K562 (cell line): ENCODE data around the gene MGP. TPM values are rescaled to one million over a fixed set of nuclear protein-coding genes. Genes with fewer than 3 reads are reported as not detected.

Experiments
- ATAC-seq: fragments of 200-7000 bp; cut with Tn5 transposase; 3 replicates; pipeline ENCODE4 v1.9.1; 2020; ENCODE audit warnings: moderate library complexity
- BruUV-seq: library from RNA; stranded (reverse); fragments of 400-500 nt; replicated peaks from 2 replicates; lab custom pipeline; 2021; lab: Mats Ljungman, UMichigan
- CTCF ChIA-PET: fragments of 300-600 bp; formaldehyde crosslinking; extraction: SDS; loops from one replicate; lab custom pipeline; 2021; ENCODE audit warnings: low intra/inter-chr PET ratio; lab: Yijun Ruan, JAX
- POLR2A ChIA-PET: fragments of 300-600, 350-650 bp; sonication (Branson Sonifier 250); formaldehyde crosslinking; extraction: SDS; loops from one replicate; lab custom pipeline; 2021; ENCODE audit warnings: antibody characterized with exemption, inconsistent platforms; lab: Yijun Ruan, JAX
- DNase-seq, 4 experiments: peaks; one replicate each; pipeline versions ENCODE4 v3.0.0 to v3.0.0-alpha.2; 2011 to 2018; ENCODE audit warnings: low spot score in 3 of 4, mixed read lengths in 3 of 4; ENCODE audit errors: extremely low read depth in 1 of 4
- FAIRE-seq: peaks from 2 replicates; lab custom pipeline; 2011; peaks lifted over from hg19 to GRCh38; lab: Jason Lieb, UNC
- H2AFZ ChIP-seq: 2 replicates; pipeline ENCODE4 v1.6.0; 2011; ENCODE audit warnings: low read depth, low read length, control low read depth, inconsistent platforms
- H3K27ac ChIP-seq: fragments of 200-600 bp; 3 replicates; pipeline ENCODE4 v1.8.0; 2011; ENCODE audit warnings: low read depth, mild to moderate bottlenecking, control low read depth, inconsistent platforms, low read length, moderate library complexity, mixed read lengths; ENCODE audit errors: extremely low read depth
- H3K27me3 ChIP-seq, 2 experiments: fragments of 300-600 bp in 1 of 2; 2 replicates in 1 of 2; 3 replicates in 1 of 2; pipeline versions ENCODE4 v1.6.0 to v1.8.0; 2011; ENCODE audit warnings: inconsistent platforms in 2 of 2, low read length in 2 of 2, mild to moderate bottlenecking in 1 of 2, mixed read lengths in 1 of 2, moderate library complexity in 1 of 2; ENCODE audit not compliant: control insufficient read depth in 2 of 2, insufficient read depth in 2 of 2
- H3K36me3 ChIP-seq: fragments of 300-600 bp; 3 replicates; pipeline ENCODE4 v1.8.0; 2011; ENCODE audit warnings: mild to moderate bottlenecking, low read length, inconsistent platforms; ENCODE audit not compliant: control insufficient read depth, insufficient read depth
- H3K4me1 ChIP-seq, 2 experiments: fragments of 200-600 bp in 1 of 2; replicated peaks in 1 of 2; 2 replicates in 1 of 2; 3 replicates in 1 of 2; pipeline versions ENCODE4 v1.5.1 to v1.8.0; 2011; ENCODE audit warnings: inconsistent platforms in 2 of 2, low read length in 2 of 2, mild to moderate bottlenecking in 1 of 2, mixed read lengths in 1 of 2, moderate library complexity in 1 of 2; ENCODE audit not compliant: control insufficient read depth in 2 of 2, insufficient read depth in 2 of 2
- H3K4me2 ChIP-seq: 2 replicates; pipeline ENCODE4 v1.6.1; 2011; ENCODE audit warnings: low read length, control low read depth, inconsistent platforms, mixed read lengths; ENCODE audit not compliant: insufficient read depth
- H3K4me3 ChIP-seq: fragments of 200-600 bp; sonication (generic), shearing (Covaris generic); 2 replicates; pipeline ENCODE4 v1.5.1; 2016; ENCODE audit warnings: control low read depth, inconsistent platforms
- H3K79me2 ChIP-seq: fragments of 200-600 bp; 3 replicates; pipeline ENCODE4 v1.8.0; 2011; ENCODE audit warnings: low read length, inconsistent platforms; ENCODE audit not compliant: control insufficient read depth, insufficient read depth
- H3K9ac ChIP-seq, 2 experiments: 2 replicates each; pipeline versions ENCODE4 v1.6.0 to v1.6.1; 2011; ENCODE audit warnings: low read depth in 2 of 2, low read length in 2 of 2, control low read depth in 1 of 2, inconsistent platforms in 1 of 2, mild to moderate bottlenecking in 1 of 2, mixed read lengths in 1 of 2; ENCODE audit not compliant: insufficient read depth in 1 of 2
- H3K9me1 ChIP-seq: one replicate; pipeline ENCODE4 v1.6.0; 2011; ENCODE audit warnings: inconsistent platforms, mild to moderate bottlenecking, low read length, moderate library complexity; ENCODE audit not compliant: control insufficient read depth, insufficient read depth
- H3K9me3 ChIP-seq: replicated peaks from 2 replicates; pipeline ENCODE4 v1.5.1; 2011; ENCODE audit warnings: low read depth, low read length, inconsistent platforms; ENCODE audit not compliant: control insufficient read depth, insufficient read depth
- H4K20me1 ChIP-seq: replicated peaks from 2 replicates; pipeline ENCODE4 v1.6.1; 2011; ENCODE audit warnings: low read length, inconsistent platforms, mixed read lengths; ENCODE audit not compliant: control insufficient read depth, insufficient read depth
- BCOR ChIP-seq: fragments of 450-650 bp; IDR thresholded peaks from 2 replicates; pipeline ENCODE4 v1.6.1; 2016
- DDX20 ChIP-seq: fragments of 450-650 bp; IDR thresholded peaks from 2 replicates; pipeline ENCODE4 v1.6.1; 2016; ENCODE audit warnings: missing genetic modification characterization, low read depth, mild to moderate bottlenecking, missing compliant biosample characterization, moderate library complexity
- MCM5 ChIP-seq: fragments of 450-650 bp; IDR thresholded peaks from 2 replicates; pipeline ENCODE4 v1.6.1; 2016; ENCODE audit warnings: low read depth
- SRF ChIP-seq, 2 experiments: fragments of 250-450, 450-650 bp in 1 of 2; sonication (Bioruptor Pico) in 1 of 2; sonication (generic) in 1 of 2; formaldehyde crosslinking; IDR thresholded peaks; 2 replicates each; pipeline versions ENCODE4 v1.5.0 to v1.5.1; 2020 to 2022; ENCODE audit warnings: mild to moderate bottlenecking in 1 of 2, missing genetic modification reagents in 1 of 2
- STAT5A ChIP-seq: IDR thresholded peaks from 2 replicates; pipeline ENCODE4 v1.6.1; 2012; ENCODE audit warnings: low read length, inconsistent platforms, borderline replicate concordance
- STAT5B ChIP-seq: fragments of 250-450 bp; sonication (Bioruptor Pico); IDR thresholded peaks from 2 replicates; pipeline ENCODE4 v1.8.0; 2021; ENCODE audit warnings: mild to moderate bottlenecking, inconsistent platforms
- ZKSCAN3 ChIP-seq: fragments of 250-450 bp; sonication (Bioruptor Pico); IDR thresholded peaks from 2 replicates; pipeline ENCODE4 v1.4.0; 2020
- ZNF12 ChIP-seq: sonication (generic); formaldehyde crosslinking; IDR thresholded peaks from 2 replicates; pipeline ENCODE4 v1.4.0; 2020; ENCODE audit warnings: mild to moderate bottlenecking, missing genetic modification reagents
- ZNF197 ChIP-seq: fragments of 200-800 bp; sonication (Bioruptor generic); IDR thresholded peaks from 2 replicates; pipeline ENCODE4 v1.6.1; 2016; ENCODE audit warnings: low read depth, missing genetic modification characterization, missing compliant biosample characterization
- ZNF239 ChIP-seq: fragments of 250-450 bp; sonication (Bioruptor Pico); IDR thresholded peaks from 2 replicates; pipeline ENCODE4 v1.4.0; 2020; ENCODE audit warnings: mild to moderate bottlenecking
- ZNF668 ChIP-seq: fragments of 250-450 bp; sonication (Bioruptor Pico); IDR thresholded peaks from 2 replicates; pipeline ENCODE4 v1.8.0; 2022; ENCODE audit warnings: mild to moderate bottlenecking, inconsistent platforms
- WGBS: fragments of 100-300 bp; shearing (Covaris generic); methylation state at CpG from one replicate; pipeline ENCODE4 v1.1.6; 2016; ENCODE audit warnings: low coverage, mixed read lengths; ENCODE audit not compliant: insufficient coverage; ENCODE audit errors: missing lambda C conversion rate; 5-methylcytosine and 5-hydroxymethylcytosine counted together
- in situ Hi-C: fragments of 300-500 bp; cut with MboI; formaldehyde crosslinking; loops from 4 replicates; pipeline ENCODE4 v1.15.0; 2018; ENCODE audit warnings: inconsistent platforms, mixed read lengths
- intact Hi-C: fragments of 100-400 bp; cut with micrococcal nuclease; formaldehyde crosslinking; loops from 2 replicates; pipeline ENCODE4 v1.14.2; 2022
- polyA plus RNA-seq, 8 experiments: library from polyadenylated mRNA; depleted of rRNA in 4 of 8; stranded (reverse) in 5 of 8; unstranded in 3 of 8; fragments of >200 nt; fragmentation: Nextera tagmentation in 2 of 8; fragmentation: Illumina TruSeq in 1 of 8; extraction: Ambion mirVana in 2 of 8; extraction: Trizol in 1 of 8; gene quantifications; 2 replicates each; pipeline versions ENCODE4 v1.2.1 to v1.2.3, GENCODE V29; 2011 to 2014; ENCODE audit warnings: inconsistent platforms in 1 of 8, missing spikeins in 1 of 8
- total RNA-seq, 7 experiments: library from RNA; depleted of rRNA in 6 of 7; stranded (reverse); fragments of >200 nt in 6 of 7; fragmentation: Illumina TruSeq in 2 of 7; extraction: Trizol in 2 of 7; gene quantifications; 2 replicates each; pipeline versions ENCODE4 v1.2.1 to v1.2.3, GENCODE V29; 2011 to 2021; ENCODE audit warnings: low replicate concordance in 1 of 7
- TF ChIP-seq, protein P1 (sequence below): fragments of 450-650 bp; formaldehyde crosslinking; conservative IDR thresholded peaks from 2 replicates; pipeline ENCODE4 v1.4.0; 2022; ENCODE audit warnings: mild to moderate bottlenecking, missing genetic modification characterization
- TF ChIP-seq, protein P2 (sequence below): fragments of 200-800 bp; sonication (Bioruptor generic); IDR thresholded peaks from 2 replicates; pipeline ENCODE4 v1.6.1; 2017; ENCODE audit warnings: missing genetic modification characterization, missing compliant biosample characterization
- TF ChIP-seq, protein P3 (sequence below): fragments of 250-450 bp; sonication (Bioruptor Pico); IDR thresholded peaks from 2 replicates; pipeline ENCODE4 v1.8.0; 2022; ENCODE audit warnings: moderate library complexity, mild to moderate bottlenecking, inconsistent platforms

Gene MGP
- total and polyA plus RNA-seq, 9 of the 15 experiments (the other 6 are each of a cell fraction or from before 2014, with no cell fraction given): 1.2 TPM; not detected in 8

DNA sequence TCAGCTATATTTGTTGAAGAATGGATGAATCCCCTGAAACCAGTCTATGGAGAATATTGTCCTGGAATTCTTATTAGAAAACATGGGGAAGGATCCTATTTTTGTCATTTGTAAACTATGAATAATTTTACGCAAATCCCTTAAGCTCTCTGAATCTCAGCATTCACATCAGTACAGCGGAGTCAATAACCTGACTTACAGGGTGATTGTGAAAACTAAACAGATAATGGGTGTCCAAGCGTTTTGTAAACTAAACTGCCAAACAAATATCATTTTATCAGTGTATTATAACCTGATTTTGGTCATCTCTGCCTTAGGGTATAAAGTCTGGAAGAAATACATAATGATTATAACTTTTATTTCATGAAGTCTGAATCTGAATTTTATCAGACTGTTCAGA lies 52.3 kb downstream of the MGP start:
- H3K79me2 ChIP-seq: no peaks in the 10 kb centered on the region
- H3K9me1 ChIP-seq: no peaks in the 10 kb centered on the region
- no peak for FAIRE-seq
- no peaks in the 10 kb centered on the region for H3K36me3 ChIP-seq
- H2AFZ ChIP-seq: no peak overlapping the region
- no peak for ATAC-seq
- in situ Hi-C loops (no loop called here), intact Hi-C loops (no loop called here)
- BruUV-seq: no TSS peak
- ChIA-PET POLR2A (no interaction called here), CTCF (no interaction called here)
- H3K4me3 ChIP-seq: no peak overlapping the region
- no peak for TF ChIP-seq MCM5
- no peak for TF ChIP-seq ZNF197 (CRISPR knock-in tag)
- no peak for TF ChIP-seq ZNF12
- no peak for TF ChIP-seq STAT5B (CRISPR knock-in tag)
- TF ChIP-seq, protein P1, sequence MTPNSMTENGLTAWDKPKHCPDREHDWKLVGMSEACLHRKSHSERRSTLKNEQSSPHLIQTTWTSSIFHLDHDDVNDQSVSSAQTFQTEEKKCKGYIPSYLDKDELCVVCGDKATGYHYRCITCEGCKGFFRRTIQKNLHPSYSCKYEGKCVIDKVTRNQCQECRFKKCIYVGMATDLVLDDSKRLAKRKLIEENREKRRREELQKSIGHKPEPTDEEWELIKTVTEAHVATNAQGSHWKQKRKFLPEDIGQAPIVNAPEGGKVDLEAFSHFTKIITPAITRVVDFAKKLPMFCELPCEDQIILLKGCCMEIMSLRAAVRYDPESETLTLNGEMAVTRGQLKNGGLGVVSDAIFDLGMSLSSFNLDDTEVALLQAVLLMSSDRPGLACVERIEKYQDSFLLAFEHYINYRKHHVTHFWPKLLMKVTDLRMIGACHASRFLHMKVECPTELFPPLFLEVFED (CRISPR knock-in tag): no peak
- no peak for TF ChIP-seq STAT5A
- TF ChIP-seq ZNF239 (CRISPR knock-in tag): no peak
- TF ChIP-seq, protein P2, sequence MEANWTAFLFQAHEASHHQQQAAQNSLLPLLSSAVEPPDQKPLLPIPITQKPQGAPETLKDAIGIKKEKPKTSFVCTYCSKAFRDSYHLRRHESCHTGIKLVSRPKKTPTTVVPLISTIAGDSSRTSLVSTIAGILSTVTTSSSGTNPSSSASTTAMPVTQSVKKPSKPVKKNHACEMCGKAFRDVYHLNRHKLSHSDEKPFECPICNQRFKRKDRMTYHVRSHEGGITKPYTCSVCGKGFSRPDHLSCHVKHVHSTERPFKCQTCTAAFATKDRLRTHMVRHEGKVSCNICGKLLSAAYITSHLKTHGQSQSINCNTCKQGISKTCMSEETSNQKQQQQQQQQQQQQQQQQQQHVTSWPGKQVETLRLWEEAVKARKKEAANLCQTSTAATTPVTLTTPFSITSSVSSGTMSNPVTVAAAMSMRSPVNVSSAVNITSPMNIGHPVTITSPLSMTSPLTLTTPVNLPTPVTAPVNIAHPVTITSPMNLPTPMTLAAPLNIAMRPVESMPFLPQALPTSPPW (CRISPR knock-in tag): no peak
- no peak for TF ChIP-seq ZNF668 (CRISPR knock-in tag)
- no peak for TF ChIP-seq SRF (CRISPR knock-in tag; IDR thresholded peaks at IDR 0.05)
- no peak for TF ChIP-seq BCOR
- TF ChIP-seq DDX20: no peak
- TF ChIP-seq, protein P3, sequence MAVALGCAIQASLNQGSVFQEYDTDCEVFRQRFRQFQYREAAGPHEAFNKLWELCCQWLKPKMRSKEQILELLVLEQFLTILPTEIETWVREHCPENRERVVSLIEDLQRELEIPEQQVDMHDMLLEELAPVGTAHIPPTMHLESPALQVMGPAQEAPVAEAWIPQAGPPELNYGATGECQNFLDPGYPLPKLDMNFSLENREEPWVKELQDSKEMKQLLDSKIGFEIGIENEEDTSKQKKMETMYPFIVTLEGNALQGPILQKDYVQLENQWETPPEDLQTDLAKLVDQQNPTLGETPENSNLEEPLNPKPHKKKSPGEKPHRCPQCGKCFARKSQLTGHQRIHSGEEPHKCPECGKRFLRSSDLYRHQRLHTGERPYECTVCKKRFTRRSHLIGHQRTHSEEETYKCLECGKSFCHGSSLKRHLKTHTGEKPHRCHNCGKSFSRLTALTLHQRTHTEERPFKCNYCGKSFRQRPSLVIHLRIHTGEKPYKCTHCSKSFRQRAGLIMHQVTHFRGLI (CRISPR knock-in tag): no peak
- no peak for TF ChIP-seq ZKSCAN3 (CRISPR knock-in tag)
- no peak for DNase-seq
- H4K20me1 ChIP-seq: no peaks in the 10 kb centered on the region
- H3K9me3 ChIP-seq: no peaks in the 10 kb centered on the region
- WGBS: 27% methylated on average over 3 of the region's 3 CpGs
- H3K4me2 ChIP-seq: no peak overlapping the region
- H3K9ac ChIP-seq: no peak overlapping the region
- H3K27me3 ChIP-seq: no peaks in the 10 kb centered on the region
- no peak overlapping the region for H3K27ac ChIP-seq
- H3K4me1 ChIP-seq: peaks cover 0 to 15% of the 10 kb centered on the region in 2 experiments; a peak in 3 of 5 replicates
